ENCODE measurements around the gene NFATC1.

NFATC1 gene

DNA sequence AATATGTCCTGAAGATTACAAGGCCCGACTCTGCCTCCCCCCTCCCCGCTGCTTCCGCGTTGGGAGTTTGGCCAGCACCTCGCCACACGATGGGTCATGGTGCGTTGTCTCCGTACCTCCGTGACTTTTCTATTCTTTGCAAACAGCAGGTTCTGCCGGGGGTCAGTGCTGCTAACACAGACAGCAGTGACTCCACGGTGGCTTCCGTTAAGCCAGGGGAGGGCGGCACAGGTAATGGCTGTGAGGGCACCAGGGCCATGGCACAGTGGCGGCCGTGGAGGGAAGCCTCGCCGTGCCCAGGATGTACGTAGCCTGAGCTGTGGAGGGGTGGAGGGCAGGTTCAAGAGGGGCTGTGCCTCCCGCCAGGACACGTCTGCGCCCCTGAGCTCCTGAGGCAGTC is 115.5 kb downstream of the NFATC1 start:
- DNase-seq, result no peak

DNA sequence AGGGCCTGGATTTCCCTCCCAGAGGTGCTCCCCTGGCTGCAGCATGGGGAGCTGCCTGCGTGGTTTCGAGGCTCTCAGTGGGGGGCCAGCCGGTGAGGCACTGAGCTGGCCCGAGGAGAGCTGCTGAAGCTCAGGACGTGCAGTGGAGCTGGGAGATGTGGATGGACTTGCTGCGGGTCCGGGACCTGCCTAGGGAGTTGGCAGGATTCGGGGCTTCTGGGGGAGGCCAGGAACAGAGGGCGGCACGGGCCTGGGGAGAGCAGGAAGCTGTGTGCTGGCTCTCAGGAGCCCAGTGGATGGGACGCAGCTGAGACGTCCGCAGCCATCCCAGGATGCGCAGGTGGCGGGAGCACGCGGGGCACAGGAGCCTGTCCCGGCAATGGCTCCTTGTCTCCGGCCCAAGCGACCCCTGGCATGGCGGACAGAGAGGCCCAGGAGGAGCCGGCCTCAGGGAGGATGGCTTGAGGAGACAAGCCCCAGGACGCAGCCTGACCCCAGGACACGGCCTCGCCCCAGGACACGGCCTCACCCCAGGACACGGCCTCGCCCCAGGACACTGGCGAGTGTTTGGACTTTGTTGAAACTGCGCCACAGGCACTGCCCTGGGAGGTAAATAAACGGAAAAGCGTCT is 116.1 kb downstream of the NFATC1 start:
- no peak for DNase-seq

DNA sequence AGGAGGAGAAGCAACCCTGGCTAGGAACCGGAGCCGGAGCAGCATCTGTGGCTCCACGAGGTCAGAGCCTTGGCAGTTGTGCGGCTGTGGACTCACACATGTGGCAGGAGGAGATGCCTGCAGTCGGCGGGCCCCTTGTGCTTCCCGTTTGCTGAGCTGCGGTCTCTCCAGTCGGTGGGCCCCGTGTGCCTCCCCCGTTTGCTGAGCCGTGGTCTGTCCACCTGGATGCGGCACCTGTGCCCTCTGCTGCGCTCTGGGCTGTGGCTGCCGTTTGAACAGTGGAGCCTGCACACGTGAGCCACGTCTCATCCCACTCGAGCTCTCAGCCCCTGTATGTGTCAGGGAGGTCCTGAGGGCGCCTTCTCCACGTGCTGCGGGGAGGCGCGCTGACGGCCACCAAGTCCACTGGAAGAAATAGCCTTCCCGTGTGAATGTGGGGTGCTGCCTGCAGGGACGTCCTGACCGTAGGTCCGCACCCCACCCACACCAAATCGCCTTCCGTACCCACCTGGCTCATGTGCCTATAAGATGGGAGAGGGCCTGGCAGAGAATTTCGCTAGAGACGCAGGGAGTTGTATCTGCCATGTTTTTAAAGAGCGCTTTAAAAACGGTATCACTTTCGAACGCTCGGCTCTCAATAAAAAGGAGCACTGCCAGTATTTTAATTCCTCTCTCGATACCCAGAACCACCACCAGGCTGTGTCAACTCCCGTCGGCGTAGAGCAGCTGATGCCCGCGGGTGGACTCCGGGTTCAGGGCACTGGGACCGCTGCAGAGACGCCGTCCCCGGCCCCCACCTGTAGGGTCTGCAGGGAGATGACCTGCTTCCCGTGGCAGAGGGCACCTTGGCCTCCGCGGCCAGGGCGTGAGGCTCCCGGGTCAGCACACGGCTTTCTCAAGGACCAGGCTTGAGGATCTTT is 117.0 kb downstream of the NFATC1 start:
- DNase-seq, result no peak

DNA sequence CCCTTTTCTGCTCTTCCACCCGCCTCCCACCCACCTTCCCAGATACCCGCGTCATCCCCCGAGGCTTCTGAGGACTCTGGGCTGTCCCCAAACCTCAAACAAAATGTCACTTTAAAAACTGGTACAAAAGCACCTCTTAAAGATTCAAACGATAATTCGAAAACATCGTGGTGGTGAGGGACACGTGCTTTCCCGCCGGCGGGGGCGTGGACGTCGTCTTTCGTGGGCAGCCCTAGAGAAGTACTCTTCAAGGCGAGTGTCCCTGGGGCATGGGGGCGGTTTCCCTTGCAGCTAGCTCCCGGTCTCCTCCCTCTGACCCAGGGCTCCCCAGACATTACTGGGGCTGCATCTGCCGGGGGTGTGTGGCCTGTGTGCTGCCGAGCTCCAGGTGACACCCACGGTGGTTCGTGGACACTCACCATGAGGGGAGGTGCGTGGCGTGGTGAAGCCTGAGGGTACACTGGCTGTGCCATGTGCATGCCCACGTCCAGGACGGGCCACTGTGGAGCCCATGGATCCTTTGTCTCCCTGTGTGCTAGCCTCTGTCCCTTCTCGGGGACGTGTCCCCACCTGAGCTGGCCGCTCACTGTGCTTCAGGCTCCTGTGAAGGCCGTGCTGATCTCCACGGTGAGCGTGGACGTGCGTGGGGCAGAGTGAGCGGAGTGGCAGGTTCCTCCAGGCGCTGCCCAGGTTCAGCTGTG is 117.8 kb downstream of the NFATC1 start:
- no peak for DNase-seq

DNA sequence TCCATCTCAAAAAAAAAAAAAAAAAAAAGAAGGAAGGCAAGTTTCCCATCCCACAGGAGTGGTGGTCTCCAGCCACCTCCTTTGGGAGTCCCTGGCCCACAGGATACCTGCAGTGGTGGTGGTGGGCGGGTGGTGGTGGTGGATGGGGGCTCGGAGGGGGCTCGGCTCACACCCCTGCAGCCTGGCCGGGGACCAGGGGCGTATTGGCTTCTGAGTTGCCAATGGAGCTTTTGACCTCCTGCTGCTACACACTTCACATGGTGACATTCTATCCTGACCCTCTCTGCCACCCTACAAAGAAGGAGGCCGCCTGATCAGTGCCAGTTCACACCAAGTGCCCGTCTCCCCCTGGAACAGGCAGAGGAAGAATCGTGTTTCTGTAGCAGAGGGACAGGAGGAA is 119.6 kb downstream of the NFATC1 start:
- DNase-seq, result no peak

DNA sequence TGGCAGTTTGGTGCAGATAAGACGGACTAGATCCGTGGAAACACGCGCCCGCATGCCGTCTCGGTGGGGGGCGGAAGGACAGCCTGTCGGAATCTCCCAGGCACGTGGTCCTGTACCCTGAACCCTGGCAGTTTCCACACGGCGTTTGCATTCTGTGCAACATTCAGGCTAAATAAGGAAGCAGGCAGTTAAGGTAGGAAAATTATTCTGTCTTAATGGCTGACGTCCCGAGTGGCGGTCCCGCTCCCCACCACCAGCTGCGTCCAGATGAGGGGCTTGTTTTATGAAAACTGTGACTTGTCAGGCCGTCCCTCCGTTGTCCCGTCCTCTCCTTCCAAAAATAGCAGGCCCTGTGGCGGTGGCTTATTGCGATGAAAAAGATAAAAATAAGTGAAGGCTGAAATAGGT is 120.2 kb downstream of the NFATC1 start:
- DNase-seq, result no peak

DNA sequence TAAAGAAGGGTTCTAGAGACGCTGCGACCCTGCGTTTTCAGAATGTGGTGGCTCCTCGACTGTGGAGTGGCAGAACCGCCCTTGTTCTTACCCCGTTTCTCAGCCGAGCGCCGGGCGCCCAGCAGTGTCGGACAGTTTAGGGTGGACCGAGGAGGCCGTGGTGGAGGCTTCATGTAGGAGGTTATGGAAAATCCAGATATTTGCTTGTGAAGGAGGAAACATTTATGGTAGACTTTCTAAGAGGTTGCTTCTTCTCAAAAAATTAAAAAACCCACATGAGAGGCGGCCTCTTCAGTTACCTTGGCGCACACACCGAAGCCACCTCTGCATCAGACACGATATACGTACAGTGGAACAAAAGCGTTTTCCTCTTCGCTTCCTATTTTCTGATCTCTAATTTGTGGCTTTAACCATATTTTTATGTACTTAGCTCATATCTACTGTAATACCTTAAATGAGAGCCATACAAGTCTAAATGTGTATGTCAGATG is 120.8 kb downstream of the NFATC1 start:
- no peak for DNase-seq

DNA sequence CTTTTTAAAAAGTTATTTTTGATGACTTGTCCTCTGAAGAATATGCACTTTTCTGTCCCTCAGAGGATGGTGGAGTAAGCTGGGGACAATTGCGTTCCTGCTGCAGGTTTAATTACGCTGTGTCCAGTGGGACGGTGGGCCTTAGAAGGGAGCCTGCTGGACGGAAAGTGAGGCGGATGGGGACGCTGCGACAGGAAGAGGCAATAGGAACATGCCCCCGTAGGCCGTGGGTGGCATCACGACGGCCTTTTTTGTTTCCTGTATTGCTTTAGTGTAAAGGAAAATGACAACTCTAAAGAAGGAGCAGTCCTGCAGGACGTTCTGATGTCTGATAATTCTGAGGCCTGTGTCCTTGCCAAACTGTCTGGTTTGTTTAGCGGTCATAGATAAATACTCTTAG is 121.6 kb downstream of the NFATC1 start:
- DNase-seq, result no peak

- DNase-seq, result no peak
Measured at GRCh38 chr18:79518028-79518682, 122.4 kb downstream of the NFATC1 start.

DNA sequence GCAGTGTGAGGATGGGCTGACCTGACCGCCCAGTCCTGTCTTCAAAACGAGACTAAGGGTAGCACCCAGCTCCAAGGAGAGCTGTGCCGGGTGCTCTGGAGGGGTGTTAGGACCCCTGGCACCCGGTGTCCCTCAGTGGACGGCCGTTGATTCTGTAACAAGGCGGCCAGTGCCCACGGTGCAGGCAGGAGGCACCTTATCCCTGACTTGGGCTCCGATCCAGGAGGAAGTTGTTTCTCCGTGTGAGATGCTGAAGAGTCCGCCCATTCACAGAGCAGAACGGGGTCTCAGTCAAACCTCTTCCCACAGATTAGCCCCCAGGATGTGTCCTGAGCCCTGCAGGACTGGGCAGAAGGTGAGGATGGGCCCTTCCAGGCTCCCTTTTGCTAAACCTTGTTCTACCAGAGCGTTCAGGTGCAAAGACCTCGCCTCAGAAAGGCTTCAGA is 123.0 kb downstream of the NFATC1 start:
- no peak for DNase-seq

GRCh38 chr18:79519751-79520477 is 124.2 kb downstream of the NFATC1 start:
- no peak for DNase-seq

- no peak for DNase-seq
Measured at GRCh38 chr18:79520478-79521390, 125.0 kb downstream of the NFATC1 start.

GRCh38 chr18:79521416-79522205 is 125.9 kb downstream of the NFATC1 start:
- no peak for DNase-seq

DNA sequence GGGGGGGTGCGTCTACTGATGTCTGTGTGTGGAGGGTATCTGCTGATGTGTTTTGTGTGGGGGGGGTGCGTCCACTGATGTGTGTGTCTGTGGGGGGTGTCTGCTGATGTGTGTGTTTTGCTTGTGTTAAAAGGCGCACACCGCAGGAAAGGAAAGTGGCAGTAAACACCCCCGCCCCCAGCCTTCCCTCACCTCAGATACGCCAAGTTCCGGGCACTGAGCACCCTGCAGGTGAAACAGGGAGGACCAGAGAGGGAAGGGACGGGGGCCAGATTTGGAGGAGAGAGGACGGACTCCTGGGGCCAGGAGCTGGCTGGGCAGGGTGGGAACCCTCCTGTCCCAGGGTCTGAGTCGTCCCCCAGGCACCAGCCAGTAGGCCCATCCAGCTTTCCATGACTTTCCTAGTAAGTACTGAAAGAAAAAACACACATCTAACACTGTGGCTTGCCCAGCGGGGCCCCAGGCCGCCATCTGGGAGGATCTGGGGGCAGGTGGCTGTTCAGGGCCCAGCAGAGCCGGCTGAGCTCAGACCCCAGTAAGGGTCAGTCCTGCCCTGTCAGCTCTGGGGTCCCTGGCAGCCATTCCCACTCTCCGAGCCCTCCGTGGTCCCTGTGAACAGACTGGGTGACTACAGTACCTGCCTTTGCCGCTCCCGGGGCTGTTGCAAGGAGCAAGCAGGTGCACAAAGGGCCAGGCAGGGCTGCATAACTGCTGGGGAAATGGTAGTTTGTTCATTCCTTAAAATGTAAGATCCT is 126.9 kb downstream of the NFATC1 start:
- no peak for DNase-seq

GRCh38 chr18:79523206-79523735 is 127.5 kb downstream of the NFATC1 start:
- no peak for DNase-seq

DNA sequence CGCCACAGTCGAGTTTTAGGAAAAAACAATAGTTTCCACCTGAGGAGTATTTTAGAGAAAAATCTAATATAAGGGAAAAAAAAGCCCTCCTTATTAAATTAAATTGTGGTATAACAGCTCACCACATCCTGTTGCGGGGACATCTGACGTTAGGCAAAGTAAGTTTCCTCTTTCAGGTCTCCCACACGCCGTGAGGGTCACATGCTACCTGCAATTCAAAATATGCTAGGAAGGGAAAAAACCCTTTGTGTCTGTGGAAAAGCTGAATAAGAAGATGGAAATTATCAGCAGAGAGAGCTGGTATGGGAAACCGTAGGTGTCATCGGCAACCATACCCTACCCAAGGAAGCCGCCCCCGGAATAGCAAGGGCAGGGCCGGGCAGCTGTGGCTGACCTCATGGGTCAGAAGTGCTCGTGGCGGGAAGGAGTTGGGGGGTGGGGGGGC is 128.0 kb downstream of the NFATC1 start:
- DNase-seq, result no peak

GRCh38 chr18:79524181-79525078 is 128.7 kb downstream of the NFATC1 start:
- no peak for DNase-seq

Data from NCI-H2227 treated with DMSO at 0.1 percent for 48 hours (cell line).